GM21390 (cell line): ENCODE measurements around the gene SHANK3.
"Not testable (repeated sequence)": the region's sequence is repeated elsewhere in the genome, so short reads cannot be mapped to it uniquely, and the experiment has no call there.

ENCODE experiments used
- ATAC-seq: cut with Tn5 transposase; IDR thresholded peaks from one replicate; pipeline ENCODE4 v1.9.1; 2021; ENCODE audit not compliant: unreplicated experiment

The SHANK3 gene

DNA sequence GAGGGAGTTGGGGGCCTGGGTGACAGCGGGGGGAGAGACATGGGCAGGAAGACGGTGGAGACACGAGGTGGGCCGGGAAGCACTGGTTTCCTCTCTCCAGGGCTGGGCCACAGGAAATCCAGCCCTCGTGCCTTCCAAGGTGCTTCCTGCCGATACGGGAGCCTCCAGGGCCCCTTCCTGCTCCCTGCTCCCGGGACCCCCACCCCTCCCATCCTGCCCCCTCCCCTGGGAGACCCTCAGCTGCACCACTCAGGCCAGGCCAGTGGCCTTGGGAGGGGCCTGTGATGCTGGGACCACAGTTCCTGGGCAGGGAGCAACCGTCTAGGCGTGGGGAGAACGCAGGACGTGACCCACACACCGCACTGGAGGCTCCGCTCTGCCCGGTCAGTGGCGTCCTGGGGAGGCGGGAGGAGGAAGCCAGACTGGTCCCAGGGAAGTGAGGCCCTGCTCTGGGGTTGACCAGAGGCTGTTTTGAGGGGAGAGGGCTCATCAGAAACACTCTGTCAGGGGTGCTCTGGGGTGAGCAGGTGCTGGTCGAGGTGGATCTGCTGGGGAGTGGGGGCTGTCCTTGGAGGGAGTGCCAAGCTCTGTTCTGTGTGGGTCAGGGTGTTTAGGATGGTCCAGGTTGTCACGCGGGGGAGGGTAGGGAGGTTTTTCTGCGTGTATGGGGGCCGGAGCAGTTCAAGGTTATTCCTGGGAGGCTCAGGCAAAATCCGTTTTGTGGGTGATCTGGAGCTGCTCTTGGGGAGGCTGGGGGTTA is at the start of gene SHANK3:
TSS of gene SHANK3 (plus strand) at position 353 of the 760 bp plus-strand sequence.
- no peak for ATAC-seq

DNA sequence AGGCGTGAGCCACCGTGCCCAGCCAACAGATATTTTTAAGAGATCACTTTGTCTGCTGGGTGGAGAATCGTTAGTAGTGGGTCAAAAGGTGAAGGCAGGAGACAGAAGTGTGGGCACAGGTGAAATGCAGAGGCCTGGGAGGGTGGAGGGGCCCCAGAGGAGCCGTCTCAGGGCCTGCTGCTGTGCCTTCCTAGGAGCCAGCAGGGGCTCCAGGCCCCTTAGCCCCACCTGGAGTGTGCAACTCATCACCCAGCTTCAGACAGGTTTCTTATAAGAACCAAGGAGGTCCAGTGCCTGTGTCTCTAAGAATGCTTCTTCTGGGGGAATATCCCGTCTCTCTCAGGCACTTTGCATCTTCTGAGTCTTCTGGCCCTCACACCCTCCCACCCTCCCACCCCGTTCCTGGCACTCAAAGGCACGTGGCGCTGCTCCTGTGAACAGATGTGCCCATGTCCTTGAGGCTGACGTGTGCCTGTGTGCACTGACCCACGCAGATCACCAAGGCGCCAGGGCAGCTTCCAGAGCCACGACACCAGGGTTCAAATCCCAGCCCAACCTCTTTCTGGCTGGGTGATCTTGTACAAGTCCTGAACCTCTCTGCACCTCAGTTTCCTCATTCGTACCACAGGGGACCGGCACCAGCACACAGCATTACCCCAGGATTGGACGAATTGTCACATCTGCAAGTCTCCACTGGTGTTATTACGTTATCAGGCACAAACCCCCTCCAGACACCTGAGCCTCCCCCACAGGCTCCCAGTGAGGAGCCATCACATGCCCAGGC is 48.1 kb upstream of the SHANK3 start:
- no peak for ATAC-seq

DNA sequence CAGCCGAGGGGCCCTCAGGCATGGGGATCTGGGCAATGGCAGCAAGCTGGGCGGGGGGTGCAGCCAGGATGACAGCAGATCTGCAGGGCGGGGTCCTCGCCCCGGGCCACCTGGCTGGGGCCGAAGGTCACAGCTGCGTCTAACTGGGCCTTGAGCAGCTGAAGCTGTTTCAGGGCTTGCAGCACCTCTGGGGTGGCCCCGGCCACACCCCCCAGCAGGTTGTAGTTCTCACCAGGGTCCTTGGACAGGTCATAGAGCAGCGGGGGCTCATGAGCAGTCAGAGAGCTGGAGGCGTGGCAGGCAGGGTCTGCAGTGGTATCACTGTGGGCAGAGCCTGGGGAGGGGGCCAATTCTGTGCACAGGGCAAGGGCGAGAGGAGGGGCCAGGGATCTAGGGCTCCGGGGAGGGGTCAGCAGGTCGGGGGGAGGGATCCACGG is 47.5 kb upstream of the SHANK3 start:
- ATAC-seq = no peak

- ATAC-seq = no peak
Observed at GRCh38 chr22:50625568-50626313, 46.9 kb upstream of the SHANK3 start.

- no peak for ATAC-seq
Observed at GRCh38 chr22:50626314-50626849, 46.2 kb upstream of the SHANK3 start.

DNA sequence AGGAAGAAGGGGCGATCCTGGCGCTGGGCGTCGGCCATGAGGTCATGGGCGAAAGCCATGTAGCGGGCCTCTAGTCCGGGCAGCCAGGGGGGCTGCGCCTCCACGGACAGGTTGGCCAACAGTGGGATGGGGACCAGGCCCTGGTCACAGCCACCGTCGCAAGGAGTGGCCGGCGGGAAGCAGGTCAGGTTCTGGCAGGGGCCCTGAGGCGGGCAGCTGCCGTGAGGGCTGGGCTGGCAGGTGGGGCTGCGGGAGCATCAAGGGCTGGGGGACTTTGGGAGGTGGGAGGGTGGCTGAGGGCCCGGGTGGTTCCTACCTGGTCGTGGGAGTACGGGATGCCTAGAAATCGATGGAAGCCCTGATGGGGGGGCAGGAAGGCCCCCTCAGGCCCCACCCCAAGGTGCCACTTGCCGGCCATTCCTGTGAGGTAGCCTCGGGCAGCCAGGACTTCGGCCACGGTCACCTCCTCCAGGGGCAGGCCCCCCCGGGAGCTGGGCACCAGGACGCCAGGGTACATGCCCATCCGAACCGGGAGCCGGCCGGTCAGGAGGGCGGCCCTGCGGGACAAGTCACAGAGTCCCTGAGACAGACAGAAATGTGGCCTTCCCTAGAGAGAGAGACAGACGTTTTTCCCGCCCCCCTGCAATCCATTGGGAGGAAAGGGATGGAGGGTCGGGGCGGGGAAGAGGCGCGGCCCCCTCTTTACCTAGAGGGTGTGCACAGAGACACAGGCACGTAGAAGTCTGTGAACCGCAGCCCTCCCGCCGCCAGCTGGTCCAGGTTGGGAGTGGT is 45.6 kb upstream of the SHANK3 start:
- no peak for ATAC-seq

GRCh38 chr22:50627642-50628542 is 44.7 kb upstream of the SHANK3 start, which contains the start of gene ARSA:
ARSA (minus strand) TSS chr22:50628152; CDS start chr22:50627779, 373 bp downstream.
- ATAC-seq = peak; percentile 76

- ATAC-seq = no peak
Observed at GRCh38 chr22:50628543-50629134, 44.0 kb upstream of the SHANK3 start.

- no peak for ATAC-seq
Observed at GRCh38 chr22:50630376-50630775, 42.2 kb upstream of the SHANK3 start.

DNA sequence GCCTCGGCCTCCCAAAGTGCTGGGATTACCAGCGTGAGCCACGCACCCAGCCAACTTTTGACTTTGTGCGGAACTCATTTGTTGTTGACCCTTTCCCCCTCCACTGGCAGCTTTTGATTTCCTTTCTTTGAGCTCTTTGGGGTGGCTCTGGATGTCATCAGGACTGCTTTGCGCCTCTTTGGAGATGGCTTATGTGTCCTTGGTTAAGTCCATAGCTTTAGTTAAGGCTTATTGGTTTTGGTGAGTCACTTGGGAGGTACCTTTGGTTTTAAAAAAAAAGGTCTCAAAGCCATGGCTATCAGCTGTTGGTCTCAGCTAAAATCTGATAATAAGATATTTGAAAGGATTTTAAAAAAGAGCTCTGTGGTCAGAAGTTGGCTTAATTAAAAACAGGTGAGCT is 39.5 kb upstream of the SHANK3 start:
- no peak for ATAC-seq

DNA sequence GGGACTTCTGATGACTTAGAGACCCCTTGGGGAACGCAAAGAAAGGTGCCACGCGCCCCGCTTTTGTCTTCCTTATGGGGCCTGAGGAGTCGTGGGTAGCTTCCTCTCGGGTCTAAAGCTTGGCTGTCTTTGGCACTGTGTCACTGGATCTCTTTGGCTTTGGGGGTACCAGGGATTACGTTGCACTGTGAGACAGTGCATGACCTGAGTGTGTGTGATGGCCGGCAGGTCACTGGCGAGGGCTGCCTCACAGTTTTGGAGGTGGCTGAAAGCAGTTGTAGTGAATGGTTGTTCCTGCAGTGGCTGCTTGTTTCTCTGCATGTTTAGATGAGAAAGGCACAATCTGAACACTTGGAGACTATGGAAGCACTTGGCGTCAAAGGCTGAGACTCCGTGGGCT is 38.9 kb upstream of the SHANK3 start:
- ATAC-seq = no peak

DNA sequence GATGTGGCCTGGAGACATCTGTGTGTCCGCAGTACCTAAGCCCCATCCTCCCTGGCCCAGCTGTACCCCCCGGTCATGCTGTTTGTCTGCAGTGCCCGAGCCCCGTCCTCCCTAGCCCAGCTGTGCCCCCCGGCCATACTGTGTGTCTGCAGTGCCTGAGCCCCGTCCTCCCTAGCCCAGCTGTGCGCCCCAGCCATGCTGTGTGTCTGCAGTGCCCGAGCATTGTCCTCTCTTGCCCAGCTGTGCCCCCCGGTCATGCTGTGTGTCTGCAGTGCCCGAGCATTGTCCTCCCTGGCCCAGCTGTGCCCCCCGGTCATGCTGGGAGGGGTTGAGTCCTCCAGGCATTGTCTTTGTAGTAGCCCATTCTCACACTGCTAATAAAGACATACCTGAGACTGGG is 37.0 kb upstream of the SHANK3 start:
- ATAC-seq = no peak

DNA sequence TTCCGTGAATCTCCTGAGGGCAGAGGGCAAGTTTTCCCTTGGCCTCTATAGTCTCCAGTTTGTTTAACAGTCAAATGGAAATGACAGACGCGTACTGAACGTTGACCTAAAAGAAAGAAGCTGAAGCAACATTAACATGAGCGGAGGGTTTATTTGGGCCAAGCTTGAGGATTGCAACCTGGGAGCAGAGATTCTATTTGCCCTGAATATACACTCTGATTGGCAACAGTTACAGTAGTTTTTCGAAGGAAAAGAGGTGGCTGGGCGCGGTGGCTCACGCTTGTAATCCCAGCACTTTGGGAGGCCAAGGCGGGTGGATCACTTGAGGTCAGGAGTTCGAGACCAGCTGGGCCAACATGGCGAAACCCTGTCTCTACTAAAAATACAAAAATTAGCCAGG is 32.3 kb upstream of the SHANK3 start:
- ATAC-seq = not testable (repeated sequence)

GRCh38 chr22:50640857-50641647 is 31.6 kb upstream of the SHANK3 start:
- no peak for ATAC-seq

DNA sequence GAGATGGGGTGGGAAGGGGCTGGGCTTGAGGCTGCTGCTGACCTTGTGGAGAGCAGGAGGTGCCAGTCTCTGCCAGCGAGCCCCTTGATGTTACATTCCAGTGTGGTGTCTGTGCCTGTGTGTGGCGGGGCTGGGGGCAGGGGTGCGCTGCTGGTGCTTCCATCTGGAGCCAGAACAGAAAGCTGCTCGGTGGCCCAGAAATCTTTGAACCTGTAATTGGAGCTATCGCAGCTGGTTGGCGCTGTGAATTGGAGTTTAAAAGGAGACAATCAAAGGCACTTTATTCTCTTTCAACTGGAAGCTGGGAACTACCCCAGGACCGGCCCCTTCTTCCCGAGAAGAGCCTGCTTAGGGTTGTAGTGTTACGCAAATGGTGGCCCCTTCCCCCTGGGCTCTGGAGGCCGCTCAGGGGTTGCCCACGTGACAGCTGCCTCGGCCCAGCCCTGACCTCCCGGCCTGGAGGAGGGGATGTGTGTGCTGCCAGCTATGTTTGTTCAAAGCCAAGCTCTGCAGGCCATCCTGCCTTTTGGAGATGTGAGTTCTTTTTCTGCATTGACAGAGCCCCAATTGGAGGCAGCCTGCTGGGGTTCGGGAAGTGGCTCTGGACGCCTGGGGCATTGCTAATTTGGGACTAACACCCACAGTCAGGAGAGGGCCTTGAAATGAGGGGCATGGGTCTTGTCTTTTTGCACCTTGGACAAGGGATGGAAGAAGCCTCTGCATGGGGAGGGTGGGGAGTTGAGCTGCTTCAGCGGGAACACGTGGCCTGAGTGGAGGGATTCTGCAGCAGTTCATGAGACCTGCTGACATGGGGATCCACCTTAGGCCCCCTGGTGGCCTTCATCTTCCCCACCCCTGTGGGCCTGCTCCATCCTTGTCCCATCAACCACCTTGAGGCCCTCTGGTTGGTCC is 30.7 kb upstream of the SHANK3 start:
- ATAC-seq = no peak

- ATAC-seq = not testable (repeated sequence)
Observed at GRCh38 chr22:50643021-50643820, 29.4 kb upstream of the SHANK3 start.

DNA sequence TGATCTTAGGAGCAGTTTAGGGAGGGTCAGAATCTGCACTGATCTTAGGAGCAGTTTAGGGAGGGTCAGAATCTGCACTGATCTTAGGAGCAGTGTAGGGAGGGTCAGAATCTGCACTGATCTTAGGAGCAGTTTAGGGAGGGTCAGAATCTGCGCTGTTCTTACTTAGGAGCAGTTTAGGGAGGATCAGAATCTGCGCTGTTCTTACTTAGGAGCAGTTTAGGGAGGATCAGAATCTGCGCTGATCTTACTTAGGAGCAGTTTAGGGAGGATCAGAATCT is 28.9 kb upstream of the SHANK3 start:
- ATAC-seq = not testable (repeated sequence)
